HG02798 (cell line): ENCODE results near the gene UBD.

ENCODE experiments used
- ATAC-seq: cut with Tn5 transposase; IDR thresholded peaks from one replicate; pipeline ENCODE4 v1.9.1; 2021; ENCODE audit warnings: mild to moderate bottlenecking; ENCODE audit not compliant: unreplicated experiment, poor library complexity

The UBD gene

GRCh38 chr6:29559524-29560287 is at the start of gene UBD:
Gene UBD, minus strand, starts transcription at chr6:29559732. Its CDS starts 31 bp downstream, at chr6:29559701.
- no peak for ATAC-seq

GRCh38 chr6:29608131-29608530 is 48.6 kb upstream of the UBD start:
- no peak for ATAC-seq

GRCh38 chr6:29603930-29604329 is 44.4 kb upstream of the UBD start:
- ATAC-seq, result no peak

- ATAC-seq, result no peak
Observed at GRCh38 chr6:29603456-29603855, 43.9 kb upstream of the UBD start.

- no peak for ATAC-seq
Observed at GRCh38 chr6:29602564-29603361, 43.2 kb upstream of the UBD start.

GRCh38 chr6:29598172-29598747 is 38.7 kb upstream of the UBD start:
- ATAC-seq, result no peak

- ATAC-seq, result no peak
Observed at GRCh38 chr6:29597184-29597583, 37.7 kb upstream of the UBD start.

GRCh38 chr6:29596381-29596900 is 36.9 kb upstream of the UBD start:
- no peak for ATAC-seq

- ATAC-seq, result no peak
Observed at GRCh38 chr6:29593199-29593855, 33.8 kb upstream of the UBD start.

- no peak for ATAC-seq
Observed at GRCh38 chr6:29591677-29592076, 32.1 kb upstream of the UBD start.

DNA sequence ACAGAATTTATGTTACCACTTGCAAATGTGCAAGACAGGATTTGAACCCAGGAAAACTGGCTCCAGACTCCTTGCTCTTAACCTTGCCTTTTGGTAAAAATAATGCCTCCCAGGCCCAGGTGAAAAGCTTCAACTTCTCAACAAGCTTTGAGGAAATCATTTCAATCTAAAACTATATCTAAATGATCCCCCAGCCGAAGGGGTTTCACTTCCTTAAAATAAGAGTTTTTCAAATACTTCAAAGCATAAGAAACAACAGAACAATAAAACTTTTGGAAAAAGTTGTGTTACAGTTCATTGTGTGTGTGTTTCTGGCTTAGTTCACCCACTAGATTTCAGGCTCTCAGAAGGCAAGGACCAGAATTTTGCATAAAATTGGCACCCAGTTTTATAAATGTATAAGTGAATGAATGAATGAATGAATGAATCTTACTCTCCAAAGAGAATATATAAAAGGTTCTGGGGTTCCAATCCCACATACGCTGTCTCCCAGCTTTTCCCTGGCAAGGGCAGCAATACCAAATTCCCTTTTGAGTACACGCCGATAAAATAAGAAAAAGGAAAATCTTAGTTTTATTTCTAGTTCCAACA is 30.8 kb upstream of the UBD start:
- no peak for ATAC-seq

- ATAC-seq, result no peak
Observed at GRCh38 chr6:29589423-29590048, 30.0 kb upstream of the UBD start.

DNA sequence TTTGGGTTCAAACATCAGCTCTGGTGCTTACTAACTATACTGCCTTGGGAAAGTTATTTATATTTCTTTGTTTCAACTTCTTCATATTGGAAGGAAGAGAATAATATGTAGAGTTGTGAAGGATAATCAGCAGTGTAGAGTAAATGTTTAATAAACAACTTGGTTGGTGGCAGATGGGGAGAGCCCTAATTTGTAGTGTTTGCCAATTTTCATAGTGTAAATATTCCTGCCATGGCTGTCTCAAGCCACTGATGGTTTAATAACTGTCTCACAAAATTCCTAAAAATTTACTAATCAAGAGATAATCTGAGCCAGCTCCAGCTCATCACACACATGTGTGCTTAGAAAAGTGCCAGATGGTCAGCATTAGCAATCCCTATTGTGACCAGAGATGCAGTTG is 25.3 kb upstream of the UBD start, which contains the start of gene OR2H2:
OR2H2 (plus strand) TSS at position 301 of the 400 bp plus-strand sequence. CDS start 2,824 bp downstream, outside the sequence.
- no peak for ATAC-seq

DNA sequence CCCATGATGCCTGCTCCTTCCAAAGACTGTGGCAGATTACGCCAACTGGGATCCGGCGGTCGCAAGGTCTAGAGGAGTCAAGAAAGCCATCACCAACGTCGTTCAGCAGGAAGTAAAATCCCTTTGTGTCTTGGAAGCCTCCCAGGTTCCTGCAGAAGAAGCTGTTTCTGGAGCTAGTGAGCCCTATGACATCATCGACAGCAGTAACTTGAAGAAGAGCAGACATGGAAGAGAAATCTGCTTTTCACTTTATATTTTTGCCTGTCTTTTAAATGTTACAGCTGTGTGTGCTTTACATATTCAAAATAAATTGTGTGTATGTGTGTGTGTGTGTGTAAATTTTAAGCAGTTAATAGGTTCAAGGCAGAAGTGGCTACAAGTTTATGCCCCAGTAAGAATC is 18.0 kb upstream of the UBD start:
- no peak for ATAC-seq

- ATAC-seq, result no peak
Observed at GRCh38 chr6:29576056-29576455, 16.5 kb upstream of the UBD start.

GRCh38 chr6:29567991-29568390 is 8.5 kb upstream of the UBD start:
- ATAC-seq, result no peak

DNA sequence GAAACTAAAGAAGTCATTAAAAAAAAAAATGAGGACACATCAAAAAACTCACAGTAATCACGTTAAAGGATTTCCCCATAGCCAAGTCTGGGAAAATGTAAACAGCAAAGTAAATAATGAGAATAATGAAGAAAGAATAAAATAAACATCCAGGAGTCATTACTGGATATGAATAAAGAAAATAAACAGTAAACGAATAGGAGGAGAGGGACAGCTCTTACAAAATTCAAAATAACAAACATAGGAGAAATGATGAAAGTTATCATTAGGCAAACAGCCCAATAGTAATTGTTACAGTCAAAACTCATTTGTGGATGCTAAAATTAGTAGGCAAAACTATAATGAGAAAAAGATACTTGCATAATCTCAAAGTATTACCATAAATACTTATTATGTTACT is 8.0 kb upstream of the UBD start:
- ATAC-seq, result no peak

- ATAC-seq, result no peak
Observed at GRCh38 chr6:29566856-29567255, 7.3 kb upstream of the UBD start.

DNA sequence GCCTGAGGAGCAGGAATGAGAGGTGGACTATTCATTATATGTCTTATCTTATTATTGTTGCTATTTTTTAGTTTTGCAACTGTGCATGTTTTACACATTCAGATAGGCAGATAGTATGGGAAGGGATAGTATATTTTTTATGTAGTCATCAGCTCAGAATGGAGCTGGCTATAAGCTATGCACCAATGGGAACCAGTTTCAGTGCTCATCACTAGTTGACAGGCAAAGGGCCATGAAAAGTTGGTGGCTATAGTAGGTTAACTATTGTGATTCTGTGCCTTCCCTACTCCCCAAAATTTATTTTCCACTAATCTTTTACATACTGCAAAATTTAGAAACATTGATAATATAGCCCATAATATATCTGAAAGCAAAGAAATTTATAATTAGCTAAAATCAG is 5.3 kb upstream of the UBD start:
- ATAC-seq, result no peak
